ENCODE results near the gene UBE2QL1.

- TF ChIP-seq ZNF70 (CRISPR knock-in tag; IDR thresholded peaks at IDR 0.05), result no peak
- no peak for TF ChIP-seq ARNTL (CRISPR knock-in tag; IDR thresholded peaks at IDR 0.05; ENCODE audit: borderline replicate concordance, low read depth)
- no peak for TF ChIP-seq TOX (CRISPR knock-in tag; IDR thresholded peaks at IDR 0.05; ENCODE audit: borderline replicate concordance)
- no peak for TF ChIP-seq POU6F1 (CRISPR knock-in tag; IDR thresholded peaks at IDR 0.05; ENCODE audit: borderline replicate concordance, low read depth)
- TF ChIP-seq ZC3H10 (CRISPR knock-in tag; IDR thresholded peaks at IDR 0.05), result no peak
- no peak for TF ChIP-seq ISL1 (CRISPR knock-in tag; IDR thresholded peaks at IDR 0.05)
- no peak for TF ChIP-seq ZNF565 (CRISPR knock-in tag; conservative IDR thresholded peaks at IDR 0.05; ENCODE audit: low read depth)
- TF ChIP-seq, protein P1, sequence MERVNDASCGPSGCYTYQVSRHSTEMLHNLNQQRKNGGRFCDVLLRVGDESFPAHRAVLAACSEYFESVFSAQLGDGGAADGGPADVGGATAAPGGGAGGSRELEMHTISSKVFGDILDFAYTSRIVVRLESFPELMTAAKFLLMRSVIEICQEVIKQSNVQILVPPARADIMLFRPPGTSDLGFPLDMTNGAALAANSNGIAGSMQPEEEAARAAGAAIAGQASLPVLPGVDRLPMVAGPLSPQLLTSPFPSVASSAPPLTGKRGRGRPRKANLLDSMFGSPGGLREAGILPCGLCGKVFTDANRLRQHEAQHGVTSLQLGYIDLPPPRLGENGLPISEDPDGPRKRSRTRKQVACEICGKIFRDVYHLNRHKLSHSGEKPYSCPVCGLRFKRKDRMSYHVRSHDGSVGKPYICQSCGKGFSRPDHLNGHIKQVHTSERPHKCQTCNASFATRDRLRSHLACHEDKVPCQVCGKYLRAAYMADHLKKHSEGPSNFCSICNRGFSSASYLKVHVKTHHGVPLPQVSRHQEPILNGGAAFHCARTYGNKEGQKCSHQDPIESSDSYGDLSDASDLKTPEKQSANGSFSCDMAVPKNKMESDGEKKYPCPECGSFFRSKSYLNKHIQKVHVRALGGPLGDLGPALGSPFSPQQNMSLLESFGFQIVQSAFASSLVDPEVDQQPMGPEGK (CRISPR knock-in tag; IDR thresholded peaks at IDR 0.05; ENCODE audit: borderline replicate concordance), result no peak
- TF ChIP-seq ESRRG (CRISPR knock-in tag; IDR thresholded peaks at IDR 0.05), result no peak
- no peak for TF ChIP-seq ZFP3 (CRISPR knock-in tag; IDR thresholded peaks at IDR 0.05)
- no peak for TF ChIP-seq CSRNP3 (CRISPR knock-in tag; IDR thresholded peaks at IDR 0.05)
- TF ChIP-seq, protein P2, sequence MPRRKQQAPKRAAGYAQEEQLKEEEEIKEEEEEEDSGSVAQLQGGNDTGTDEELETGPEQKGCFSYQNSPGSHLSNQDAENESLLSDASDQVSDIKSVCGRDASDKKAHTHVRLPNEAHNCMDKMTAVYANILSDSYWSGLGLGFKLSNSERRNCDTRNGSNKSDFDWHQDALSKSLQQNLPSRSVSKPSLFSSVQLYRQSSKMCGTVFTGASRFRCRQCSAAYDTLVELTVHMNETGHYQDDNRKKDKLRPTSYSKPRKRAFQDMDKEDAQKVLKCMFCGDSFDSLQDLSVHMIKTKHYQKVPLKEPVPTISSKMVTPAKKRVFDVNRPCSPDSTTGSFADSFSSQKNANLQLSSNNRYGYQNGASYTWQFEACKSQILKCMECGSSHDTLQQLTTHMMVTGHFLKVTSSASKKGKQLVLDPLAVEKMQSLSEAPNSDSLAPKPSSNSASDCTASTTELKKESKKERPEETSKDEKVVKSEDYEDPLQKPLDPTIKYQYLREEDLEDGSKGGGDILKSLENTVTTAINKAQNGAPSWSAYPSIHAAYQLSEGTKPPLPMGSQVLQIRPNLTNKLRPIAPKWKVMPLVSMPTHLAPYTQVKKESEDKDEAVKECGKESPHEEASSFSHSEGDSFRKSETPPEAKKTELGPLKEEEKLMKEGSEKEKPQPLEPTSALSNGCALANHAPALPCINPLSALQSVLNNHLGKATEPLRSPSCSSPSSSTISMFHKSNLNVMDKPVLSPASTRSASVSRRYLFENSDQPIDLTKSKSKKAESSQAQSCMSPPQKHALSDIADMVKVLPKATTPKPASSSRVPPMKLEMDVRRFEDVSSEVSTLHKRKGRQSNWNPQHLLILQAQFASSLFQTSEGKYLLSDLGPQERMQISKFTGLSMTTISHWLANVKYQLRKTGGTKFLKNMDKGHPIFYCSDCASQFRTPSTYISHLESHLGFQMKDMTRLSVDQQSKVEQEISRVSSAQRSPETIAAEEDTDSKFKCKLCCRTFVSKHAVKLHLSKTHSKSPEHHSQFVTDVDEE (CRISPR knock-in tag; IDR thresholded peaks at IDR 0.05), result no peak
- no peak for TF ChIP-seq SNAI2 (CRISPR knock-in tag; IDR thresholded peaks at IDR 0.05)
These were observed 47.5 kb downstream of the UBE2QL1 start for GRCh38 chr5:6496207-6496584.
